HL-60 (cell line): ENCODE results near the gene CFAP100.

ENCODE experiments used
- CTCF ChIP-seq: IDR thresholded peaks from one replicate; pipeline ENCODE4 v1.5.1; 2011; ENCODE audit warnings: low read length, control low read depth, inconsistent platforms; ENCODE audit not compliant: insufficient read depth
- GABPA ChIP-seq: IDR thresholded peaks from 2 replicates; pipeline ENCODE4 v1.6.1; 2012; ENCODE audit warnings: low read depth
- POLR2AphosphoS5 ChIP-seq: IDR thresholded peaks from 2 replicates; pipeline ENCODE4 v1.6.1; 2012; ENCODE audit warnings: low read depth

- TF ChIP-seq CTCF (no peak), POLR2AphosphoS5 (no peak), GABPA (no peak)
Measured at GRCh38 chr3:126480861-126481260, 86.2 kb downstream of the CFAP100 start.
